ENCODE data around the gene NR1H4. TPM values are rescaled to one million over a fixed set of nuclear protein-coding genes. Genes with fewer than 3 reads are reported as not detected.
A peak's percentile ranks its signal among the peaks of the same experiment; 100 is the strongest.

NR1H4 gene
- total and polyA plus RNA-seq, 2 of the 13 experiments (the other 11 are each of a cell fraction or from before 2014, with no cell fraction given) = 27.3 to 114 TPM

DNA sequence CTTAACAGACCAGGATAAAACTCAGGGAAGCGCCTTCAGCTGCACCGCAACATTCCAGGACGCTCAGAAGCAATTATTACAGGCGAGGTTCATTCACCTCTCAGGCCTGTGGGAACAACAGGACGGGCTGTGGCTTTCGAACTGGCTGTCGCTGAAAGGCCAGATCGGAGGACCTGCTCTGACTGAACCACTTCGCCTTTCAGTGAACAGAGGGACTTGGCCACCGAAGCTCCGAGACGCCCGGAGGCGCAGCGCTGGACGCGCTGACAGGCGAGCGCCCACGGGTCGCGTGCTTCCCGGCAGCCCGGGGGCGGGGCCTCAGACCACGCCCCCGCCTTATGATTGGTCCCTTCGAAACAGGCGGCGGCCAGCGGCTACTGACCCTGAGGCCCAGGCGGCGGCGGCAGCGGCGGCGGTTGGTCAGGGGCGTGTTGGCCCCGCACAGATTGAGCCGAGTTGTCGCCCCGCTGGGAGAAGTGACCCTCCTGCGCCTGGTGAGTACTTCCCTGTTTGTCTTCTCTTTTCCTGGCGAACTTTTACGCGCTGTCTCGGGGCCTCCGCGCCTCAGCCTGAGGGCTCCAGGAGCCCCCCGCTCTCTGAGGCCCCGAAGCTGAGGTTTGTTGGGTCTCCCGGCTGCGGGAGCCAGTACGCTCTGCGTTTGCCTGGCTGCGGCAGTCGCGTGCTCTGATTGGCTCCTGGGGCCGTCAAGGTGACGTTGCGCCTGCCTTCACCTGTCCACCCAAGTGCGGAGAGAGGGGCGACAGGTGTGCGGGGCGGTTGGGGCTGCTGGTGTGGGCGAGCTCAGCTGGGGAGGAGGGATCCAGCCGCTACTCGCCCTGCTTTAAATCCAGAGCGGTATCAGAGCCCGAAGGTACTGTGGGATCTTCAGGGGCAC lies 99.9 kb downstream of the NR1H4 start, which contains the start of gene GAS2L3 (continued):
- TF ChIP-seq NPAS2 (CRISPR knock-in tag; IDR thresholded peaks at IDR 0.05; ENCODE audit: borderline replicate concordance) (no peak), RXRA (CRISPR knock-in tag; IDR thresholded peaks at IDR 0.05) (peak; percentile 65; the same call in 1 of the 2 replicates), ZFP62 (CRISPR knock-in tag; IDR thresholded peaks at IDR 0.05) (no peak), HMGA1 (CRISPR knock-in tag; conservative IDR thresholded peaks at IDR 0.05) (no peak), MAFG (CRISPR knock-in tag; IDR thresholded peaks at IDR 0.05) (no peak), PHF20 (CRISPR knock-in tag; IDR thresholded peaks at IDR 0.05) (peak; percentile 67), HHEX (CRISPR knock-in tag; IDR thresholded peaks at IDR 0.05) (no peak), ZNF883 (CRISPR knock-in tag; IDR thresholded peaks at IDR 0.05; ENCODE audit: not compliant biosample characterization) (peak; percentile 61), KDM2A (CRISPR knock-in tag; IDR thresholded peaks at IDR 0.05; ENCODE audit: borderline replicate concordance, low read depth) (peak; percentile 63; the same call in 1 of the 2 replicates), ZNF282 (IDR thresholded peaks at IDR 0.05; ENCODE audit: partially characterized antibody) (no peak), ZEB1 (IDR thresholded peaks at IDR 0.05; ENCODE audit: insufficient replicate concordance, low read depth) (peak; percentile 95), FOXJ3 (CRISPR knock-in tag; IDR thresholded peaks at IDR 0.05; ENCODE audit: borderline replicate concordance) (no peak), MEIS2 (CRISPR knock-in tag; IDR thresholded peaks at IDR 0.05) (peak; percentile 72), ZNF557 (CRISPR knock-in tag; IDR thresholded peaks at IDR 0.05) (no peak), SMARCC2 (IDR thresholded peaks at IDR 0.05) (no peak), PITX1 (CRISPR knock-in tag; IDR thresholded peaks at IDR 0.05) (peak; percentile 64)
- TF ChIP-seq, protein P1, sequence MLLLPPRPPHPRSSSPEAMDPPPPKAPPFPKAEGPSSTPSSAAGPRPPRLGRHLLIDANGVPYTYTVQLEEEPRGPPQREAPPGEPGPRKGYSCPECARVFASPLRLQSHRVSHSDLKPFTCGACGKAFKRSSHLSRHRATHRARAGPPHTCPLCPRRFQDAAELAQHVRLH (CRISPR knock-in tag; IDR thresholded peaks at IDR 0.05; ENCODE audit: borderline replicate concordance, low read depth) = peak; percentile 64; the same call in 1 of the 2 replicates
- TF ChIP-seq, protein P2, sequence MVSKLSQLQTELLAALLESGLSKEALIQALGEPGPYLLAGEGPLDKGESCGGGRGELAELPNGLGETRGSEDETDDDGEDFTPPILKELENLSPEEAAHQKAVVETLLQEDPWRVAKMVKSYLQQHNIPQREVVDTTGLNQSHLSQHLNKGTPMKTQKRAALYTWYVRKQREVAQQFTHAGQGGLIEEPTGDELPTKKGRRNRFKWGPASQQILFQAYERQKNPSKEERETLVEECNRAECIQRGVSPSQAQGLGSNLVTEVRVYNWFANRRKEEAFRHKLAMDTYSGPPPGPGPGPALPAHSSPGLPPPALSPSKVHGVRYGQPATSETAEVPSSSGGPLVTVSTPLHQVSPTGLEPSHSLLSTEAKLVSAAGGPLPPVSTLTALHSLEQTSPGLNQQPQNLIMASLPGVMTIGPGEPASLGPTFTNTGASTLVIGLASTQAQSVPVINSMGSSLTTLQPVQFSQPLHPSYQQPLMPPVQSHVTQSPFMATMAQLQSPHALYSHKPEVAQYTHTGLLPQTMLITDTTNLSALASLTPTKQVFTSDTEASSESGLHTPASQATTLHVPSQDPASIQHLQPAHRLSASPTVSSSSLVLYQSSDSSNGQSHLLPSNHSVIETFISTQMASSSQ (IDR thresholded peaks at IDR 0.05; ENCODE audit: low read depth) = no peak
- TF ChIP-seq, protein P2 (CRISPR knock-in tag; IDR thresholded peaks at IDR 0.05; ENCODE audit: borderline replicate concordance) = peak; percentile 70
- TF ChIP-seq, protein P3, sequence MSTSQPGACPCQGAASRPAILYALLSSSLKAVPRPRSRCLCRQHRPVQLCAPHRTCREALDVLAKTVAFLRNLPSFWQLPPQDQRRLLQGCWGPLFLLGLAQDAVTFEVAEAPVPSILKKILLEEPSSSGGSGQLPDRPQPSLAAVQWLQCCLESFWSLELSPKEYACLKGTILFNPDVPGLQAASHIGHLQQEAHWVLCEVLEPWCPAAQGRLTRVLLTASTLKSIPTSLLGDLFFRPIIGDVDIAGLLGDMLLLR (CRISPR knock-in tag; IDR thresholded peaks at IDR 0.05) = peak; percentile 87; the same call in 1 of the 2 replicates
- TF ChIP-seq, protein P4, sequence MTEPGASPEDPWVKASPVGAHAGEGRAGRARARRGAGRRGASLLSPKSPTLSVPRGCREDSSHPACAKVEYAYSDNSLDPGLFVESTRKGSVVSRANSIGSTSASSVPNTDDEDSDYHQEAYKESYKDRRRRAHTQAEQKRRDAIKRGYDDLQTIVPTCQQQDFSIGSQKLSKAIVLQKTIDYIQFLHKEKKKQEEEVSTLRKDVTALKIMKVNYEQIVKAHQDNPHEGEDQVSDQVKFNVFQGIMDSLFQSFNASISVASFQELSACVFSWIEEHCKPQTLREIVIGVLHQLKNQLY (CRISPR knock-in tag; IDR thresholded peaks at IDR 0.05) = no peak
- TF ChIP-seq, protein P5, sequence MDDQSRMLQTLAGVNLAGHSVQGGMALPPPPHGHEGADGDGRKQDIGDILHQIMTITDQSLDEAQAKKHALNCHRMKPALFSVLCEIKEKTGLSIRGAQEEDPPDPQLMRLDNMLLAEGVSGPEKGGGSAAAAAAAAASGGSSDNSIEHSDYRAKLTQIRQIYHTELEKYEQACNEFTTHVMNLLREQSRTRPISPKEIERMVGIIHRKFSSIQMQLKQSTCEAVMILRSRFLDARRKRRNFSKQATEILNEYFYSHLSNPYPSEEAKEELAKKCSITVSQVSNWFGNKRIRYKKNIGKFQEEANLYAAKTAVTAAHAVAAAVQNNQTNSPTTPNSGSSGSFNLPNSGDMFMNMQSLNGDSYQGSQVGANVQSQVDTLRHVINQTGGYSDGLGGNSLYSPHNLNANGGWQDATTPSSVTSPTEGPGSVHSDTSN (CRISPR knock-in tag; IDR thresholded peaks at IDR 0.05; ENCODE audit: borderline replicate concordance) = no peak
- TF ChIP-seq, protein P6, sequence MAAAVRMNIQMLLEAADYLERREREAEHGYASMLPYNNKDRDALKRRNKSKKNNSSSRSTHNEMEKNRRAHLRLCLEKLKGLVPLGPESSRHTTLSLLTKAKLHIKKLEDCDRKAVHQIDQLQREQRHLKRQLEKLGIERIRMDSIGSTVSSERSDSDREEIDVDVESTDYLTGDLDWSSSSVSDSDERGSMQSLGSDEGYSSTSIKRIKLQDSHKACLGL (CRISPR knock-in tag; IDR thresholded peaks at IDR 0.05) = peak; percentile 86; the same call in 1 of the 2 replicates
